K562 (cell line): ENCODE results near the gene CTDNEP1. TPM values are rescaled to one million over a fixed set of nuclear protein-coding genes. Genes with fewer than 3 reads are reported as not detected.

ENCODE experiments used
- BRF1 ChIP-seq: IDR thresholded peaks from 3 replicates; pipeline ENCODE4 v1.6.1; 2011; ENCODE audit warnings: borderline replicate concordance, mild to moderate bottlenecking; ENCODE audit not compliant: insufficient read length; ENCODE audit errors: extremely low read depth
- KAT7 ChIP-seq: sonication (generic); formaldehyde crosslinking; IDR thresholded peaks from 2 replicates; pipeline ENCODE4 v1.8.0; 2022; ENCODE audit warnings: missing genetic modification reagents, mild to moderate bottlenecking, borderline replicate concordance
- NCOA4 ChIP-seq: fragments of 450-650 bp; IDR thresholded peaks from 2 replicates; pipeline ENCODE4 v1.6.1; 2018; ENCODE audit warnings: mild to moderate bottlenecking; ENCODE audit not compliant: partially characterized antibody
- SIRT6 ChIP-seq: IDR thresholded peaks from one replicate; pipeline ENCODE4 v1.6.1; 2012; ENCODE audit warnings: low read depth, mild to moderate bottlenecking, control low read depth, inconsistent platforms, low read length, moderate library complexity
- SOX6 ChIP-seq: fragments of 450-650 bp; IDR thresholded peaks from 2 replicates; pipeline ENCODE4 v1.6.1; 2014; ENCODE audit warnings: mild to moderate bottlenecking
- SP2 ChIP-seq: IDR thresholded peaks from 2 replicates; pipeline ENCODE4 v1.6.1; 2011; ENCODE audit warnings: mild to moderate bottlenecking, low read depth, low read length, moderate library complexity; ENCODE audit not compliant: poor library complexity, severe bottlenecking; ENCODE audit errors: extremely low read depth
- SRSF1 ChIP-seq: fragments of 200-400 bp; formaldehyde crosslinking; IDR thresholded peaks from 2 replicates; pipeline ENCODE4 v1.6.1; 2017; ENCODE audit warnings: mild to moderate bottlenecking, low read depth, low read length, moderate library complexity
- THRAP3 ChIP-seq: fragments of 450-650 bp; IDR thresholded peaks from 2 replicates; pipeline ENCODE4 v1.6.1; 2016; ENCODE audit warnings: mild to moderate bottlenecking, inconsistent platforms, borderline replicate concordance
- ZFP30 ChIP-seq: fragments of 250-450 bp; sonication (Bioruptor Pico); IDR thresholded peaks from 2 replicates; pipeline ENCODE4 v1.8.0; 2022; ENCODE audit warnings: moderate library complexity, mild to moderate bottlenecking, inconsistent platforms, borderline replicate concordance
- ZNF384 ChIP-seq: IDR thresholded peaks from 2 replicates; pipeline ENCODE4 v1.6.1; 2012; ENCODE audit warnings: low read depth, low read length, improper control_type of control experiment
- polyA plus RNA-seq, 8 experiments: library from polyadenylated mRNA; depleted of rRNA in 4 of 8; stranded (reverse) in 5 of 8; unstranded in 3 of 8; fragments of >200 nt; fragmentation: Nextera tagmentation in 2 of 8; fragmentation: Illumina TruSeq in 1 of 8; extraction: Ambion mirVana in 2 of 8; extraction: Trizol in 1 of 8; gene quantifications; 2 replicates each; pipeline versions ENCODE4 v1.2.1 to v1.2.3, GENCODE V29; 2011 to 2014; ENCODE audit warnings: inconsistent platforms in 1 of 8, missing spikeins in 1 of 8
- total RNA-seq, 7 experiments: library from RNA; depleted of rRNA in 6 of 7; stranded (reverse); fragments of >200 nt in 6 of 7; fragmentation: Illumina TruSeq in 2 of 7; extraction: Trizol in 2 of 7; gene quantifications; 2 replicates each; pipeline versions ENCODE4 v1.2.1 to v1.2.3, GENCODE V29; 2011 to 2021; ENCODE audit warnings: low replicate concordance in 1 of 7
- TF ChIP-seq, protein P1 (sequence below), 2 experiments: fragments of 450-650 bp; formaldehyde crosslinking in 1 of 2; IDR thresholded peaks; 2 replicates each; pipeline versions ENCODE4 v1.4.0 to v1.6.1; 2014 to 2020; ENCODE audit warnings: mild to moderate bottlenecking in 2 of 2, borderline replicate concordance in 1 of 2, low read depth in 1 of 2
- TF ChIP-seq, protein P2 (sequence below): fragments of 450-650 bp; IDR thresholded peaks from one replicate; pipeline ENCODE4 v1.6.1; 2018; ENCODE audit warnings: mild to moderate bottlenecking, moderate library complexity; ENCODE audit not compliant: partially characterized antibody
- TF ChIP-seq, protein P3 (sequence below): fragments of 450-650 bp; formaldehyde crosslinking; conservative IDR thresholded peaks from 2 replicates; pipeline ENCODE4 v1.4.0; 2022; ENCODE audit warnings: mild to moderate bottlenecking, missing genetic modification characterization
- TF ChIP-seq, protein P4 (sequence below): fragments of 250-450 bp; sonication (Bioruptor Pico); IDR thresholded peaks from 2 replicates; pipeline ENCODE4 v1.8.0; 2021; ENCODE audit warnings: borderline replicate concordance, mild to moderate bottlenecking, moderate library complexity; ENCODE audit not compliant: poor library complexity, severe bottlenecking

CTDNEP1 gene
- total and polyA plus RNA-seq, 9 of the 15 experiments (the other 6 are each of a cell fraction or from before 2014, with no cell fraction given) = 10.7 to 150 (median 28.5) TPM

DNA sequence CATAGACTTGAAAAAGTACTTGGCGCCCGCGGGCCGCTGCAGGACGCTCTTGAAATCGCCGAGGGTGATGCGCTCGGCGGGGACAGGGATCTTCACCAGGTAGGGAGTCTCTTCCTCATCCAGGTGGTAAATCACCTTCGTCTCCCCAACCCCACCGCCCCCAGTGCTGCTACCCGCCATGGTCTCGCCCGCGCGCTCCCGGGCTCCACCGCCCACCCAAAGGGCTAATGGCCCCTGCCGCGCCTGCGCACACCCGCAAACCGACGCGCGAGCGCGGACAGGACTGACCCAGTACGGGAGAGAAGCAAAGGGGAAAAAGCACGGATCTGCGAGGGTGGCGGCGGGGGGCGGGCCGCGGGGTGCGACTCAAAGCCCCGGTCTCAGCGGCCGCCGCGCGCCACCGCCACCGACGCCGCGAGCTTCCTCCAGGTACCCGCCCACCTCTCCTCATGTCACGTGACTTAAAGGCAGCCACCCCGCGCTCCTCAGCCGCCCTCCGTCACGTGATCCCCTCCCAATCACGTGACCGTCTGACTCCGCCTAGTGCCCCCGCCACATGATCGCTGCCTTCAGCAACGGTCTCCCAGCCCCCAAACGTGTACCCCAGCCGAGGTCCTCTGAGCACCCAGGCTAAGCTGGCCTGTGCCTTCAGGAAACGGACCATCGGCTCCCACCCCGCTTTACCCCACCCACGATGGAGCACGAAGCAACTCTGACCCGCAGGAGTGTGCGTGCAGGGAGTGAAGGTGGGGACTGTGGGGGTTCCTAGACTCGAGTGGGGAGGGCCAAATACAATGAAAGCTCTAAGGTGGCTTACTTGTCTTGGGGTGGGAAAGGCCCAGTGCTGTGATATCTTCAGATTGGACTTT is 17.2 kb downstream of the CTDNEP1 start, which contains the start of gene DVL2 (continued):
- TF ChIP-seq SRSF1 = no peak
- peak; percentile 85; the same call in 1 of the 2 replicates for TF ChIP-seq THRAP3
- TF ChIP-seq, protein P1, sequence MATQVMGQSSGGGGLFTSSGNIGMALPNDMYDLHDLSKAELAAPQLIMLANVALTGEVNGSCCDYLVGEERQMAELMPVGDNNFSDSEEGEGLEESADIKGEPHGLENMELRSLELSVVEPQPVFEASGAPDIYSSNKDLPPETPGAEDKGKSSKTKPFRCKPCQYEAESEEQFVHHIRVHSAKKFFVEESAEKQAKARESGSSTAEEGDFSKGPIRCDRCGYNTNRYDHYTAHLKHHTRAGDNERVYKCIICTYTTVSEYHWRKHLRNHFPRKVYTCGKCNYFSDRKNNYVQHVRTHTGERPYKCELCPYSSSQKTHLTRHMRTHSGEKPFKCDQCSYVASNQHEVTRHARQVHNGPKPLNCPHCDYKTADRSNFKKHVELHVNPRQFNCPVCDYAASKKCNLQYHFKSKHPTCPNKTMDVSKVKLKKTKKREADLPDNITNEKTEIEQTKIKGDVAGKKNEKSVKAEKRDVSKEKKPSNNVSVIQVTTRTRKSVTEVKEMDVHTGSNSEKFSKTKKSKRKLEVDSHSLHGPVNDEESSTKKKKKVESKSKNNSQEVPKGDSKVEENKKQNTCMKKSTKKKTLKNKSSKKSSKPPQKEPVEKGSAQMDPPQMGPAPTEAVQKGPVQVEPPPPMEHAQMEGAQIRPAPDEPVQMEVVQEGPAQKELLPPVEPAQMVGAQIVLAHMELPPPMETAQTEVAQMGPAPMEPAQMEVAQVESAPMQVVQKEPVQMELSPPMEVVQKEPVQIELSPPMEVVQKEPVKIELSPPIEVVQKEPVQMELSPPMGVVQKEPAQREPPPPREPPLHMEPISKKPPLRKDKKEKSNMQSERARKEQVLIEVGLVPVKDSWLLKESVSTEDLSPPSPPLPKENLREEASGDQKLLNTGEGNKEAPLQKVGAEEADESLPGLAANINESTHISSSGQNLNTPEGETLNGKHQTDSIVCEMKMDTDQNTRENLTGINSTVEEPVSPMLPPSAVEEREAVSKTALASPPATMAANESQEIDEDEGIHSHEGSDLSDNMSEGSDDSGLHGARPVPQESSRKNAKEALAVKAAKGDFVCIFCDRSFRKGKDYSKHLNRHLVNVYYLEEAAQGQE (IDR thresholded peaks at IDR 0.05; ENCODE audit: borderline replicate concordance) = peak; percentile 98
- TF ChIP-seq, protein P1 (CRISPR knock-in tag; IDR thresholded peaks at IDR 0.05; ENCODE audit: low read depth) = peak; percentile 83
- no peak for TF ChIP-seq SIRT6
- peak; percentile 63; the same call in 1 of the 2 replicates for TF ChIP-seq KAT7
- no peak for TF ChIP-seq BRF1
- TF ChIP-seq SOX6 = 0 out of 2 replicates have a peak, but pooled peaks have one; percentile 26
- TF ChIP-seq, protein P2, sequence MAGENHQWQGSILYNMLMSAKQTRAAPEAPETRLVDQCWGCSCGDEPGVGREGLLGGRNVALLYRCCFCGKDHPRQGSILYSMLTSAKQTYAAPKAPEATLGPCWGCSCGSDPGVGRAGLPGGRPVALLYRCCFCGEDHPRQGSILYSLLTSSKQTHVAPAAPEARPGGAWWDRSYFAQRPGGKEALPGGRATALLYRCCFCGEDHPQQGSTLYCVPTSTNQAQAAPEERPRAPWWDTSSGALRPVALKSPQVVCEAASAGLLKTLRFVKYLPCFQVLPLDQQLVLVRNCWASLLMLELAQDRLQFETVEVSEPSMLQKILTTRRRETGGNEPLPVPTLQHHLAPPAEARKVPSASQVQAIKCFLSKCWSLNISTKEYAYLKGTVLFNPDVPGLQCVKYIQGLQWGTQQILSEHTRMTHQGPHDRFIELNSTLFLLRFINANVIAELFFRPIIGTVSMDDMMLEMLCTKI = no peak
- TF ChIP-seq SP2 = no peak
- TF ChIP-seq, protein P3, sequence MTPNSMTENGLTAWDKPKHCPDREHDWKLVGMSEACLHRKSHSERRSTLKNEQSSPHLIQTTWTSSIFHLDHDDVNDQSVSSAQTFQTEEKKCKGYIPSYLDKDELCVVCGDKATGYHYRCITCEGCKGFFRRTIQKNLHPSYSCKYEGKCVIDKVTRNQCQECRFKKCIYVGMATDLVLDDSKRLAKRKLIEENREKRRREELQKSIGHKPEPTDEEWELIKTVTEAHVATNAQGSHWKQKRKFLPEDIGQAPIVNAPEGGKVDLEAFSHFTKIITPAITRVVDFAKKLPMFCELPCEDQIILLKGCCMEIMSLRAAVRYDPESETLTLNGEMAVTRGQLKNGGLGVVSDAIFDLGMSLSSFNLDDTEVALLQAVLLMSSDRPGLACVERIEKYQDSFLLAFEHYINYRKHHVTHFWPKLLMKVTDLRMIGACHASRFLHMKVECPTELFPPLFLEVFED (CRISPR knock-in tag) = peak; percentile 97
- no peak for TF ChIP-seq NCOA4
- TF ChIP-seq ZFP30 (CRISPR knock-in tag) = no peak
- TF ChIP-seq, protein P4, sequence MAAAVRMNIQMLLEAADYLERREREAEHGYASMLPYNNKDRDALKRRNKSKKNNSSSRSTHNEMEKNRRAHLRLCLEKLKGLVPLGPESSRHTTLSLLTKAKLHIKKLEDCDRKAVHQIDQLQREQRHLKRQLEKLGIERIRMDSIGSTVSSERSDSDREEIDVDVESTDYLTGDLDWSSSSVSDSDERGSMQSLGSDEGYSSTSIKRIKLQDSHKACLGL = no peak
- TF ChIP-seq ZNF384 = no peak
